ENCODE data around the gene GRK5. TPM values are rescaled to one million over a fixed set of nuclear protein-coding genes. Genes with fewer than 3 reads are reported as not detected.

GRK5 gene
- total and polyA plus RNA-seq, 9 of the 15 experiments (the other 6 are each of a cell fraction or from before 2014, with no cell fraction given): 0.46 to 0.83 (median 0.67) TPM; not detected in 2

GRCh38 chr10:119165171-119166117, 41.9 kb upstream of the GRK5 start, which contains the start of gene SFXN4 (continued):
- TF ChIP-seq SFPQ (IDR thresholded peaks at IDR 0.05; ENCODE audit: low read depth, low read length) (no peak), HCFC1 (IDR thresholded peaks at IDR 0.05; ENCODE audit: low read depth, low read length) (no peak; the same call in 1 of the 2 replicates), NR2C2 (CRISPR knock-in tag; IDR thresholded peaks at IDR 0.05) (peak; percentile 70), NR2C2 (tag; IDR thresholded peaks at IDR 0.05) (peak; percentile 91), ARID4B (CRISPR knock-in tag; IDR thresholded peaks at IDR 0.05) (0 out of 2 replicates have a peak, but pooled peaks have one; percentile 27), E2F6 (IDR thresholded peaks at IDR 0.05; ENCODE audit: borderline replicate concordance in 1 of 2, extremely low read depth in 1 of 2, insufficient read depth in 1 of 2, insufficient read length in 1 of 2, low read depth in 1 of 2, low read length in 1 of 2, poor library complexity in 1 of 2, severe bottlenecking in 1 of 2) (peak; percentile 71 to 86), ZBTB7A (IDR thresholded peaks at IDR 0.05; ENCODE audit: borderline replicate concordance, control insufficient read depth, low read depth, low read length) (peak; percentile 43; the same call in 1 of the 2 replicates), CXXC5 (CRISPR knock-in tag; IDR thresholded peaks at IDR 0.05) (peak; percentile 83), SAFB (IDR thresholded peaks at IDR 0.05; ENCODE audit: borderline replicate concordance, low read depth, low read length) (0 out of 2 replicates have a peak, but pooled peaks have one; percentile 30), NR2F6 (CRISPR knock-in tag; IDR thresholded peaks at IDR 0.05) (peak; percentile 12; the same call in 1 of the 2 replicates), CBX3 (IDR thresholded peaks at IDR 0.05; ENCODE audit: borderline replicate concordance in 1 of 2, low read length in 2 of 2) (no peak), RBM14 (IDR thresholded peaks at IDR 0.05; ENCODE audit: borderline replicate concordance, insufficient read depth, low read depth, low read length) (0 out of 2 replicates have a peak, but pooled peaks have one; percentile 30), SP1 (CRISPR knock-in tag; IDR thresholded peaks at IDR 0.05) (peak; percentile 68), DACH1 (IDR thresholded peaks at IDR 0.05; ENCODE audit: partially characterized antibody) (no peak), ZNF830 (CRISPR knock-in tag; IDR thresholded peaks at IDR 0.05) (0 out of 2 replicates have a peak, but pooled peaks have one; percentile 10), ZNF444 (CRISPR knock-in tag; IDR thresholded peaks at IDR 0.05) (no peak), TAF1 (IDR thresholded peaks at IDR 0.05; ENCODE audit: control insufficient read depth, extremely low read depth, insufficient read depth, low read length, severe bottlenecking) (peak; percentile 39), KLF1 (tag; IDR thresholded peaks at IDR 0.05) (0 out of 2 replicates have a peak, but pooled peaks have one; percentile 47)

All from K562 (cell line).